Stimulated activated naive CD4-positive, alpha-beta T cell (primary cell): ENCODE measurements around the gene WFIKKN2.
"Not testable (repeated sequence)": the region's sequence is repeated elsewhere in the genome, so short reads cannot be mapped to it uniquely, and the experiment has no call there.

ENCODE experiments used
- DNase-seq, 6 experiments: peaks; one replicate each; lab custom pipeline; 2025; lab: John Stamatoyannopoulos, UW

The WFIKKN2 gene

GRCh38 chr17:50853781-50854180 is 18.4 kb downstream of the WFIKKN2 start:
- DNase-seq, result no peak

DNA sequence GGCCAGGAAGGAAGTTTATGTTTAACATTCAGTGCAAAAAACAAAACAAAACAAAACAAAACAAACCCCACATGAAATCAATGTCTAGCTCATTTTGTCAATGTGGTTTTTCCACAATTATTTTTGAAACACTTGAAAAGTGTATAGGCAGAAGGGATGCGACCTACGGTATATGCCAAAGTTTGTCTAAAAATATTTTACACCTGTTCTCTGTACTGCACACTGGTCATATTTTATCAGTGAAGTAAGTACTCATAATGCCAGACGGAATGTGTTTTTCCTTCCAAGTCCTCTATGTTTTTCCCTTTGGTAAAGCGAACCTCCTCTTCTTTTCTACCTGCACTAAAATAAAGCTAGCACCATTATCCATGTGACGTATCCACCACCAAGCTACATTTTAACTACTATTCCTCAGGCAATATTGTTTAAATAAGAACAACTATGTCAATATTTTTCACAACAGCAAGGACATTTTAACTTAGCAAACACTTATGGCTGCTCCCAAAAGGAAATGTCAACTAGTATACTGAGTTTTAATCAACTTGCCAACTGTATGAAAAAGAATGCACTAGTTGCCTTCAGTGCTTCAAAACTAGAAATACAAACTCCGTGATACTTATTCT is 20.4 kb downstream of the WFIKKN2 start:
- DNase-seq, result no peak

DNA sequence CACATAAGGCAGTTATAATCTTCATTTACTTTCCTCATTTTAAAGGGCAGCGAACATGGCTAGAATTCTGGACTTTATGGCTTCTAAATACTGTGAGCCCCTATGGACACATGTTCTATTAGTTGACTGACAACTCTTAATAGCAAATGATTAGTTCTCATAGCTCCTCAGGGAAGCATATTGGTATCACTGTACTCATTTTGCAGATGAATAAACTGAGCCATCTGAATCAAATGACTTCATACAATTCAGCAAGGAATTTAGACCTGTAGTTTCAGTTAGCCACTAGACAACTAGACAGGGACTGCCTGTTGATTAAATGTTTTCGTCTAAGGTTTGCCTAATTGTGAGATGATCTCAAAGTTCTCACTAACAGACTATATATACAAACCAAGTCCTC is 21.0 kb downstream of the WFIKKN2 start:
- no peak for DNase-seq

DNA sequence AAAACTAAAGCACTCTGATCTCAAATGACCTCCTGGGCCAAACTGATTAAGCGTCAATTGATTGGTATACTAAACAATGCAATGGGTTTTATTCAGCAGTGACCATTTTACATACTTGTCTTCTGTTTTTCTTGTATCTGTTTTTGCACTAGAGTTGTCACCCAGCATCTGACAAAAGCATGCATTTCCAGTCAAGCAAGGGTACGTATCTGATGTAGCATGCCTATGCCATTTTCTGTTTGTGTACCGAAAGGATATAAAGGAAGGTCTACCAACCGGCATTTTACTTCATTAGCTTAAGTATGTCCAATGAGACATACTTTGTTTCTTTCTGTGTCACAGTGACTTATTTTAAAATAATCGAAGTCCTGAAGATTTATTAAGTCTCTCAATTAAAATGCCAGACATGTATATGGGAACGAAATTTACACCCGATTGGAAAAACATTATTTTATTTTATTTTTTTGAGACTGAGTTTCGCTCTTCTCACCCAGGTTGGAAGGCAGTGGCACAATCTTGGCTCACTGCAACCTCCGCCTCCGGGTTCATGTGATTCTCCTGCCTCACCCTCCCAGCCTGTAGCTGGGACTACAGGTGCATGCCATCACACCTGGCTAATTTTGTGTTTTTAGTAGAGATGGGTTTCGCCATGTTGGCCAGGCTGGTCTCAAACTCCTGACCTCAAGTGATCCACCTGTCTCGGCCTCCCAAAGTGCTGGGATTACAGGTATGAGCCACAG is 23.3 kb downstream of the WFIKKN2 start:
- DNase-seq, result no peak

DNA sequence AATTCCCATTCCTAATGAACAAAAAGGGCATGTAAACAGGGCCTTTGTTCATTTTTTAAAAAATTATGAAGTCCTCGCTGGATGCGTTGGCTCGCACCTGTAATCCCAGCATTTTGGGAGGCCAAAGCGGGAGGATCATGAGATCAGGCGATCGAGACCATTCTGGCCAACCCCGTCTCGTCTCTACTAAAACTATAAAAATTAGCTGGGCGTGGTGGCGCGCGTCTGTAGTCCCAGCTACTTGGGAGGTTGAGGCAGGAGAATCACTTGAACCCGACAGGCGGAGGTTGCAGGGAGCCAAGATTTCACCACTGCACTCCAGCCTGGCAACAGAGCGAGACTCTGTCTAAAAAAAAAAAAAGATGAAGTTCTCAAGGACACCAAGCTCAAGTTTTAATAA is 24.3 kb downstream of the WFIKKN2 start:
- not testable (repeated sequence) for DNase-seq

- DNase-seq, result no peak
Observed at GRCh38 chr17:50861334-50861676, 25.9 kb downstream of the WFIKKN2 start.

DNA sequence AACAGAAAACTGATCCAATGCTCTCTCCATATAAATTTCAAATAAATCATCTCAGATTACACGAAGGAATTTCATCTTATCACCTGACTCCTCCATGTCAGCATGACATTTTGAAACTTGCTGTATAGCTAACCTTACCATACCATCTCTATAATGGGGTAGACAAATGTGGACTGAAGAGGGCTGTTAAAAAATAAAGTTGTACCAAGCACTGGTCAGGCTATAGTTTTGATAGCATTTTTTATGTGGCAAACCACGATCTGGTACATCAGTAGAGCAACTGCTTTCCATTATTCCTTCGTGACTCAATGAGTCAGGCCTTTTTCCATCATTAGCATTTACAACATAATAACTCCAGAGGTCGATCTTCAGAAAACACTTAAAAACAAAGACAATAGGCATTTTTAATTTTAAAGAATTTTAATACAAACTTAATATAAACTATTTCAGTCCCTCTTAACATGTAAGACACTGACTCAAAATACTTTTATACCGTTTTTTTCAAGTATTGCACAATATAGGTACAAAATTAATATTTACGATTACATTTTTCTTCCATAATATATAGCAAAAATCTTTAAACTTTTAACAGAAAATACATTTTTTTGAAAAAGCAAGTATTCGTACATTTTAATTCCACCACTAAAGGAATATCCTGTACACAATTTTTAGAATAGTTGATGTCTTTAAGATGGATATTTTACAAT is 26.6 kb downstream of the WFIKKN2 start:
- DNase-seq, result no peak

- no peak for DNase-seq
Observed at GRCh38 chr17:50863221-50863843, 27.9 kb downstream of the WFIKKN2 start.

DNA sequence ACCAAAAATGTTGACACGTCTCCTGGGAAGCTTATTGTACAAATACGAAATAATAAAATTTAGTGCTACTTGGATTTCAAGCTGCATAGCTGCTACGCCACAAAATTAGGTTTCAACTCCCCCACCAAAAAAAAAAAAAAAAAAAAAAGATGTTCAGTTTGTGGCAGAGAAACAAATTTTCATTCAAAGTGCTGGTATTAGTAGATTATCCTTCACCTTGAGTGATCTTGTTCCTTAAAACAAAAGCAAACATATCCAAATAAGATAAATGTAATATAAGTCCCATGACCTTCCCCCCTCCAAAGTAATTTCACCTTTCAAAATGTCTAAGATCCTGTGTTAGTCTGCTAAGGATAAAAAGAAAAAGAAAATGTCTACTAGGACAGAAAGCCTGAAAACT is 28.5 kb downstream of the WFIKKN2 start:
- DNase-seq, result no peak

GRCh38 chr17:50864747-50865059 is 29.3 kb downstream of the WFIKKN2 start:
- no peak for DNase-seq

DNA sequence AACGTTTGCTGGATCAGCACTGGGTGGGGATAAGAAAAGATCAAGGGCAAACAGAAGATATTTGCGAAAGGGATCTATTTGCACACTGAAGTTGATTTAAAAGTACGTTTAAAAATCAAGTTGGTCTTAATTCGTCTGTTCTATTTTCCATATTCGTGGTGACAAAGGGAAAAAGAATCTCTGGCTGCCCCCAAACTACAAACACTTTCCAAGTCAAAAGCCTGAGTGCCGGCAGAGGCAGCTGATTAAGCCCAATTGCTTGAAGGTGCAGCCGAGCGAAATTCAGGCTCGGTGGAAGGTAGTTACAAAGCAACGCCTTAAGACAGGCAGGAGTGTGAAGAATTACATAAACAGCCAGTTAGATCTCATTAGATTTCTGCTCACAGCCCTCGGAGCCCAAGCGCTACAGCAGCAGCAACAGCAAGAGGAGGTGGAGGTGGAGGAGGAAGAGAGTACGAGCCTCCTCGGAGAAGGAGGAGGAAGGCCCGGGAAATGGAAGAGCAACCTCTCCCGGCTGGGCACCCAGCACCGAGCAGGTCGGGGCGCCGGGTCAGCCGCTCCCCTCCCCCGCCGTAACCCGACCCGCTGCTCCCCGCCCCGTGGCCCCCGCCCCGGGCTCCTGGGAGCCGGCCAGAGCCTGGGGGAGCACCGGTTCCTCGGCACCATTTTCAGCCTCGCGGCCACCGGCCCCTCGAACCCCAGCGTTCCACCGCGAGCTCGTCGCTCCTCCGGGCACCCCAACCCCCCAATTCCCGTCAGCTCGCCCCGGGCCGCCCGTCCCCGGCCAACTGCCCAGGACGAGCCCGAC is 29.9 kb downstream of the WFIKKN2 start:
- DNase-seq, result peak; percentile 45 to 67 (median 55)

DNA sequence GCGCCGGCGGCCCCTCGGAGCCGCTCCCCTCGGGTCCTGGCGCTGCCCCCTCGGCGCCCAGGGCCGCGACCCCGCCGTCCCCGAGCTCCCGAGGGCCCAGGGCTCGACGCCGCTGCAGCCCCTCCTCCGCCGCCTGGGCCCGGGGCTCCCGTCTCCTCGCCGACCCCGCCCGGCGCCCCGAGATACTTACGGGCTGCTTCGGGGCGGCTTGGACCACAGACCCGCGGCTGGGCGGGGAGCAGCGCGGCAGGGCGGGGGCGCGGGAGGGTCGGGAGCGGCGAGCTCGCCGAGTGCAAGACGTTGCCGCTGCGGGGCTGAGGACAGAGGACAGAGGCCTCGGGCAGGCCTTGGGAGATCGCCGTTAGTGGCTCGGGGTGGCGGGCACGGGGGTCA is 30.5 kb downstream of the WFIKKN2 start:
- no peak for DNase-seq

DNA sequence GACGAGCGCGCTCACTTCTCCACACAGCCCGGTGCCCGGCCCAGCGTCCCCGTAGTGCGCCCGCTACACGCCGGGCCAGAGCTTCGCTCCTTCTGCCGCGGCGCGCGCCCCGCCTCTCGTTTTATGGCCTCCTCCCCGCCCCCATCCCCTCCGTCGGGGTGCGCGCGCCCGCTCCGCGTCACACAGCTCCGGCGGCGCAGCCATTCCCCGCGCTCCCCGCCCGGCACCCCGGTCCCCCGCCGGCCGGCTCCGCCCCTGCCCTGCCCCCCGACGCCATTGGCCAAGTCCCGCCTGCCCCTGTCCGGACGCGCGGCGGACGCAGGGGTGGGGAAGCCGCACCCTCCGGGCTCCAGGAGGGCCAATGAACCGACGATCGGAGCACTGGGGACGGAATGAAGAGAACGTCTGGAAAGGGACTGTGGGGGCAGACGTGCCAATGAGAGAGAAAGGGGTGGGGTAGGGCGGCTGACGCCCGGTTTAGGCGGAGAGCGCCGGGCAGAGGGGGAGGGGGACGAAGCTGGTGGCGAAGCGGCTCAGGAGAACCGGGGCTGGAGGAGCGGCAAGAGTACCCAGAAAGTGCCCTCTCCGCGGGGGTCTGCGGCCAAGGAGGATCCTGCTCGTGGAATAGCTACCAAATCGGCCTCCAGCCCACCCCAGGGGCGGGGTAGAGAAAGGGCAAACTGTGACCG is 31.0 kb downstream of the WFIKKN2 start, which contains the start of gene TOB1:
TOB1 (minus strand) TSS at position 94 of the 689 bp plus-strand sequence. CDS start 2,337 bp downstream, outside the sequence.
- peak; percentile 91 to 96 (median 94) for DNase-seq

GRCh38 chr17:50866950-50867362 is 31.6 kb downstream of the WFIKKN2 start:
- peak; percentile 72 to 92 (median 84) for DNase-seq

DNA sequence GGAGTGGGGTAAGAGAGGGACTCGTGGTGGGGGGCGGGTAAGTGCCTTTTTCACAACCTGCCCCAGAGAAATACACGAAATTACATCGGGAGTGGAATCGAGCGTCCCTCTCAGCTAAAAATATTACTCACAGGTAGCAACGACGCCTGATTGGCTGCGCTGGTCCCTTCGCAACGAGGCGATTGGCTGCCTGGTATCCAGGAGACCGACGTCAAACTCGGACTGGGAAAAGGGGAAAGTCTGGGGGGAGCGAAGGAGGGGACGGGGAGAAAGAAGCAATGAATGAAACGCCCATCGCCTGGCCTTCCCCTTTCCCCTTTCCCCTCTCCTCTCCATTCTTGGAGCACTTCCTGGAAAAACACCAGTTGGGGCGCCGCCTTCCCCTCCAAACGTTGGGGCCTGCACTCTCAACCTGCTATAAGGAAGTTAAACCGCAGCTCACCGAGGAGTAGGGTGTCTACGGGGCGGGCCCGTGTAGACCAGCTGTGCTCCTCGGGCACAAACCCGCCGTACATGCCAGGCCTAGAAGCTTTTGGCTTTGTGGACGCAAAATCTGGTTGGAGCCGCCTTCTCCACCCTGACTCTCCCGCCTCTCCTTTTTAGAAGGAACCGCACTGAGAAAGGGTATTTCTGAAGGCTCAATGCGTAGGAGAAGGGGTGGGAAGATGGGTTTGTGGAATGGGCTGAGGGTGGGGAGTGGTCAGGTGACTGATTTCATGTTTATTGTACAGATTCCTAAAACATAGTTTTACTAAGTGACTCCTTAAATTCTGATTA is 32.2 kb downstream of the WFIKKN2 start:
- DNase-seq, result peak; percentile 77 to 94 (median 88)

DNA sequence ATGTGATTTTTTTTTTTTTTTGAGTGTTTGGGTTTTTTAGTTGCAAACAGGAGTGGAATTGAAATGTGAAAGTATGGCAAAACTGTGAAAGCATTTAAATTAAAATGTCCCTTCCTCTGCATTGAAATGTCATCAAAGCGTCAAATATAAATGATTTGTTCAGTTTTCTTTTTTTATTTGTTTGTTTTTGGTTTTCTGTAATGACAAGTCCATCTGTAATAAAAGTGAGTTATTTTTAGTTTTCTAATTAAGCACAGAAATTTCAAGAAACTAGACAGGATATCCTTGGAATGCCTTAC is 32.7 kb downstream of the WFIKKN2 start:
- no peak for DNase-seq

DNA sequence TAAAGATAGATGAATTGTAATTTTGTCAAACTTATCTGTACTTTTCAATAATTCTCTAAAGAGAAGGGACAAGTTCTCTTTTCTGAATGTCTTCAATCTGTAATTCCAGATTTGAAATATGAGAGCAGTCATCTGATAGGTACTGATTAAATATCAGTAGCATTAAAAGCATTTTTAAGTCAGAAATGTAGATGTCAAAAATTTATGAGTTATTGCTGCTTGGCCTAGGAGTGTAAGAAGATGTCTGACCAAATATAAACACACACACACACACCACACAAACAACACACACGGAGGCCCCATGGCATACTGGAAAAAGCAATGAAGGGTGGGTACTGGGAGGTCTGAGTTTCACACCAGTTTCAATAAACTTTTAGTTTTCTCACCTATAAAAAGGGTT is 33.2 kb downstream of the WFIKKN2 start:
- DNase-seq, result no peak

DNA sequence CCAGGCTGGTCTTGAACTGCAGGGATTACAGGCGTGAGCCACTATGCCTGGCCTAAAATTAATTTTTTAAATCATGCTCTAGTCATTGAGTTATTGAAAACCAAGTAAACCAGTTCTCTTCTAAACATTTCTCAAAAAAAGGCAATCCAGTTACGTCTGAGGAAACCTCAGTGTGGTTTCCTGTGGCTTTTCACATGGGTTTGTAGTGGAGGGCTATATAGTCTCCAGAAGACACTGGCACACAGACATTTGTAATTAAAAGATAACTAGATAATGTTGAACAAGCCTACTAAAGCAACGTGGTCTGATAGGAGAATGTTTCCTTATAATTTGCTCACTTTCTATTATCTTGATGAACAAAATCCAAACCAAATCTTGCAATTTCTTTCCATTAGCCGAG is 36.0 kb downstream of the WFIKKN2 start:
- peak in 5 of 6 experiments; percentile 28 to 76 (median 64) for DNase-seq

DNA sequence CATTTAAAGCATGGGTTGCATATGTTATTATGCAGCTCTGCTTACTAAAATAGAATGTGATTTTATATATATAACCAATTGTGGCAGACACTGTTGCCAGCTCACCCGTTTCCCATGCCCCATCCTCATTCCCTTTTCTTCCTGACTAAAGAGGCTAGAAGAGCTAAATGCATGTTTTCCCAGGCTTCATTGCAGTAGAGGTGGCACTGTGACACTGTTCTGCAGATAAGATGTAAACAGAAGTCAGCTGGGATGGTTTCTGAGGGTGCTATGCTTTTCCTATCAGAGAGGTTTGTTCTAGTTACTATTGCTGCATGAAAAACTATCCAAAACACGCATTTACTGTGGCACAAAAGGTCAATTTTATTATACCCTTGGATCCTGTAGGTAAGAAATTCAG is 36.5 kb downstream of the WFIKKN2 start:
- peak in 2 of 6 experiments; percentile 16 to 38 for DNase-seq

DNA sequence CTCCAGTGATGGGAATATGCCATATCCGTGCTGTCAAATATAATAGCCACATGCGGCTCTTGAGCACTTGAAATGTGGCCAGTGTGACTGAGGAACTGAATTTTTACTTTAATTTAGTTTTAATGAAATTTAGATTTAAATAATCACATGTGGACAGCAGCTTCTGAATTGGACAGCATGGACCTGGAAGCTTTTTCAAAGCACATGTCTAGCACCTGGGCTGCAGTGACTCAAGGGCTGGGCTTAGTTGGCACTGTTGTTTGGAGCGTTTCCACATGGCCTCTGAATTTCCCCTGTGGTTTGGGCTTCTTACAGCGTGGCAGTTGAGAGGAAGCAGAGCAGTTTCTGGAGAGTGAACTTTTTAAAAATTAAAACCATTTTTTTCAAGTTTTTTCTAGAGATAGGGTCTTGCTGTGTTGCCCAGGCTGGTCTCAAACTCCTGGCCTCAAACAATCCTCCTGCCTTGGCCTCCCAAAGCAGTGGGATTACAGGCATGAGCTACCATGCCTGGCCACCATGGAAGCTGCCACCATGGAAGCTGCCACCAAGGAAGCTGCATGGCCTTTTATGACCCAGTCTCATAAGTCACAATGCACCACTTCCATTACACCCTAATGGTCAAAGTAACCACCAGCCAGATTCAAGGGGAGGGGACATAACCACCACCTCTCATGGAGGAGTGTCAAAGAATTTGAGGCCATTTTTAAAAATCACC is 37.5 kb downstream of the WFIKKN2 start:
- DNase-seq, result peak in 4 of 6 experiments; percentile 6 to 37 (median 24)
